Spleen (tissue), 11 donors: ENCODE data around the gene CUL1. TPM values are rescaled to one million over a fixed set of nuclear protein-coding genes. Genes with fewer than 3 reads are reported as not detected.

Experiments used
- DNase-seq: peaks from one replicate; pipeline ENCODE4 v3.0.0-alpha.2; 2020
- H3K27ac ChIP-seq, 8 donors: fragments of 200-600 bp; sonication (generic) in 7 of 8; 1 replicate in 4 of 8; 2 replicates in 4 of 8; pipeline versions ENCODE4 v1.5.0 to v1.8.0; 2016 to 2021; ENCODE audit warnings: inconsistent platforms in 4 of 8, mild to moderate bottlenecking in 4 of 8, moderate library complexity in 1 of 8
- H3K27me3 ChIP-seq, 7 donors: fragments of 200-600 bp; sonication (generic) in 6 of 7; replicated peaks in 1 of 7; 1 replicate in 4 of 7; 2 replicates in 3 of 7; pipeline versions ENCODE4 v1.5.0 to v1.8.0; 2016 to 2021; ENCODE audit warnings: inconsistent platforms in 3 of 7, mild to moderate bottlenecking in 1 of 7
- H3K36me3 ChIP-seq, 6 donors: fragments of 200-600 bp; sonication (generic) in 5 of 6; 1 replicate in 4 of 6; 2 replicates in 2 of 6; pipeline versions ENCODE4 v1.5.0 to v1.8.0; 2016 to 2021; ENCODE audit warnings: inconsistent platforms in 2 of 6
- H3K4me1 ChIP-seq, 6 donors: fragments of 200-600 bp; sonication (generic) in 5 of 6; 1 replicate in 3 of 6; 2 replicates in 3 of 6; pipeline versions ENCODE4 v1.5.0 to v1.8.0; 2016 to 2021; ENCODE audit warnings: inconsistent platforms in 3 of 6
- H3K4me3 ChIP-seq, 8 donors: fragments of 200-600 bp; sonication (generic) in 7 of 8; 1 replicate in 4 of 8; 2 replicates in 4 of 8; pipeline versions ENCODE4 v1.5.0 to v1.8.0; 2016 to 2021; ENCODE audit warnings: inconsistent platforms in 4 of 8, mild to moderate bottlenecking in 4 of 8, moderate library complexity in 2 of 8
- H3K9me3 ChIP-seq, 8 donors: fragments of 200-600 bp; sonication (generic) in 7 of 8; 1 replicate in 4 of 8; 2 replicates in 4 of 8; pipeline versions ENCODE4 v1.5.0 to v1.8.0; 2016 to 2021; ENCODE audit warnings: inconsistent platforms in 4 of 8
- CTCF ChIP-seq, 11 experiments: fragments of 200-600 bp in 7 of 11; fragments of 450-650 bp in 4 of 11; sonication (generic) in 4 of 11; IDR thresholded peaks in 8 of 11; conservative IDR thresholded peaks in 3 of 11; 1 replicate in 7 of 11; 2 replicates in 4 of 11; pipeline versions ENCODE4 v1.4.0 to v1.8.0; 2016 to 2021; ENCODE audit warnings: antibody characterized with exemption in 11 of 11, inconsistent platforms in 4 of 11, mild to moderate bottlenecking in 1 of 11
- POLR2A ChIP-seq, 3 donors: fragments of 450-650 bp; IDR thresholded peaks; one replicate each; pipeline ENCODE4 v1.5.1; 2017; ENCODE audit warnings: antibody characterized with exemption in 3 of 3, mild to moderate bottlenecking in 1 of 3
- POLR2AphosphoS5 ChIP-seq, 3 donors: sonication (generic); formaldehyde crosslinking; IDR thresholded peaks; one replicate each; pipeline ENCODE4 v1.5.1; 2017; ENCODE audit warnings: antibody characterized with exemption in 3 of 3
- WGBS, 5 donors: extraction: QIAGEN DNeasy Blood & Tissue Kit in 3 of 5; methylation state at CpG; one replicate each; pipeline versions ENCODE4 v1.1.5 to v1.1.7; 2013 to 2018; 5-methylcytosine and 5-hydroxymethylcytosine counted together
- intact Hi-C: fragments of 100-400 bp; cut with DNase I; formaldehyde crosslinking; loops from one replicate; pipeline ENCODE4 v1.15.0; 2023; ENCODE audit warnings: low total_unique reads
- polyA plus RNA-seq, 3 donors: library from polyadenylated mRNA; stranded (reverse); fragments of 200-250 nt; gene quantifications; one replicate each; pipeline ENCODE4 v1.2.1, GENCODE V29; 2013
- total RNA-seq, 7 donors: library from RNA; depleted of rRNA in 3 of 7; stranded (reverse); fragments of >200 nt in 3 of 7; fragmentation: NEBNext Ultra II Directional in 4 of 7; extraction: Animal tissue kit (Norgen Biotek cat#: 25700) in 4 of 7; gene quantifications; one replicate each; pipeline versions ENCODE4 v1.1.0 to v1.2.1, GENCODE V29; 2016 to 2021
- donor health status: healthy with polysubstance abuse.
- donor health status: DM: no; HTN: no; CAD: no; lungs with moderate emphysema.
- donor health status: DM: no; HTN: no; CAD: no.
- donor health status: Bipolar disorder and iron deficiency.
- donor health status: healthy.
- donor health status: DM: no; HTN: no; CAD: no.
- donor health status: DM: yes; HTN: yes; CAD: no.

Gene CUL1
- total and polyA plus RNA-seq, 10 donors = 19.8 to 54.6 (median 42.7) TPM

DNA sequence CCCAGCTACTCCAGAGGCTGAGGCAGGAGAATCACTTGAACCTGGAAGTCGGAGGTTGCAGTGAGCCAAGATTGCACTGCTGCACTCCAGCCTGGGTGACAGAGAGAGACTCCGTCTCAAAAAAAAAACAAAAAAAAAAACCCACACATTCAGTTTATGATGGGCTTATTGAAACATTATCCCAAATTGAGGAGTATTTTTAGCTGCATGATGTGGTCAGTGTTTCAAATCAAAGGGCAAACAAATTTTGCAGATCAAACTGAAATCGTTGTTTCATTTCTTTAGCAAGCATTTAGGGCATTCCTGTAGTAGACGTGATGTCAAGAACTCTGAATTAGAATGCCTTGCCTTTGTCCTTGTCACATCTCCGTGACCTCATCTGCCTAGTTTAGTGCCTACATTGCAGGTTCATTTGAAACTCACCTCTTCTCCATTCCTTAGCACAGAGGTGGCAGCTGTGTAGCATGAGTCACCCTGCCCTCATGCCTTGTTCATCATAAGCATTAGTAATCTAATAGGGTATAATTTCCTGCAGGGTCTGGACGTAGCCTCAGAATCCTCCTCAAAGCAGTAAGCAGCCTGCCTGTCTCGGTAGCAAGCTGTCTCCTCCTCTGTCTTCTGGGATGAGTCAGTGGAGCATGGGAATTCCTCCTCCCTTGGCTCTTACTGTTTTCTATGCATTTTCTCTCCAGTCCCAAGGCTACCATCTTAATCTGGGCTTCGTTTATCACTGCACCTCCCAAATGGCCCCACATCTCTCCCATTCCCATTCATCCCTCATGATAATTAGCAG is 73.8 kb downstream of the CUL1 start:
- Histone ChIP-seq H3K4me3 (no peak overlapping the region), H3K27me3 (no peaks in the 10 kb centered on the region), H3K36me3 (peaks cover 0 to 96% (median 39%) of the 10 kb centered on the region in 6 donors), H3K9me3 (no peaks in the 10 kb centered on the region), H3K27ac (peak overlapping the region in 5 of 8 donors; percentile 22 to 63 (median 52)), H3K4me1 (peaks cover 9 to 23% (median 16%) of the 10 kb centered on the region in 6 donors)
- TF ChIP-seq CTCF (IDR thresholded peaks at IDR 0.05 in 8 of 11, conservative IDR thresholded peaks at IDR 0.05 in 3 of 11) (no peak), POLR2AphosphoS5 (IDR thresholded peaks at IDR 0.05) (no peak), POLR2A (IDR thresholded peaks at IDR 0.05) (no peak)
- WGBS, 5 donors = 83 to 91% (median 87%) methylated on average over 8 of the region's 8 CpGs
- no peak for DNase-seq
- intact Hi-C loops = no loop called here

DNA sequence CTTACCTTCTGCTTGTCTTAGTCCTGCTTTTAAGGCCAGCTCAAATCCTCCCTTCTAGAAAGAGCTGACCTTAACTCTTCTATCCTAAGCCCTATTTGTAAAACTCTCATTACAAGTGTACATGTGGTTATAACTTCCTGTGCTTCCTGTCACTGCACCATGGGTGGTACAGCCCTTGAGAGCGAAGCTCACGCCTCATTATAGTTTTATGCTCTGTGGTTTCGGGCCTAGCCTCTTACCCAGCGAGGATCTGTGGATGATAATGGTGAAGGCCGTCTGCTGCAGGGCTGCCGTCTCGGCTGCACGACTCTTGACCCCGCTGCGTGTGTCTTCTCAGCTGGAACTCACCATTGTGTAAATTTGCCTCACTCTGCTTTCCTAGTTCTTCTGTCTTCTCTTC is 74.6 kb downstream of the CUL1 start:
- 17 to 48% (median 27%) methylated on average over 10 of the region's 10 CpGs for WGBS, 5 donors
- Histone ChIP-seq H3K27me3 (no peaks in the 10 kb centered on the region), H3K4me1 (peaks cover 9 to 23% (median 16%) of the 10 kb centered on the region in 6 donors), H3K27ac (peak overlapping the region in 7 of 8 donors; percentile 10 to 63 (median 47)), H3K36me3 (peaks cover 0 to 96% (median 32%) of the 10 kb centered on the region in 6 donors), H3K4me3 (no peak overlapping the region), H3K9me3 (no peaks in the 10 kb centered on the region)
- DNase-seq = no peak
- TF ChIP-seq CTCF (IDR thresholded peaks at IDR 0.05 in 8 of 11, conservative IDR thresholded peaks at IDR 0.05 in 3 of 11) (no peak), POLR2AphosphoS5 (IDR thresholded peaks at IDR 0.05) (peak in 1 of 3 donors; percentile 43)
- intact Hi-C loops = no loop called here

DNA sequence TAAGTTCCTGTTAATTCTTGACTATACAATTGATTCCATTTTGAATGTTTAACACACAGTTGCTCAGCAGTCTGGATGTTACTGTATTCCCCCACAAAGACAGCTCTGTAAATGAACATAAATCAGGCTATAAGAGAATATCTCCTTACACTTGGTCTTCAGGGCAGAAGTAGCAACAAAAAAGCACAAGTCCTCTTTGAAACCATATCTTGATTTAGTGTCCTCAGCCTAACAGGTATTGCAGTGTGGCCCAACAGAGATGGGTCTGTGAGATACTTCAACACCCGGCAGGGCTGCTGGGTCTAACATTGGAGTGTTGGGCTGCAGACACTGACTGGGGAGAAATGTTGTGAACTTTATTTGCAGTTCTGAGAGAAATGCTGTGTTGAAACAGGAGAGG is 75.8 kb downstream of the CUL1 start:
- 83 to 100% (median 93%) methylated on average over 1 of the region's 1 CpG for WGBS, 5 donors
- H3K27ac ChIP-seq = peak overlapping the region in 1 of 8 donors; percentile 63
- no peak for DNase-seq
- peaks cover 0 to 96% (median 27%) of the 10 kb centered on the region in 6 donors for H3K36me3 ChIP-seq
- peaks cover 9 to 23% (median 16%) of the 10 kb centered on the region in 6 donors for H3K4me1 ChIP-seq
- intact Hi-C loops = no loop called here
- TF ChIP-seq POLR2AphosphoS5 (IDR thresholded peaks at IDR 0.05) (no peak), POLR2A (IDR thresholded peaks at IDR 0.05) (no peak)
- H3K4me3 ChIP-seq = no peak overlapping the region
- no peaks in the 10 kb centered on the region for H3K27me3 ChIP-seq
- no peaks in the 10 kb centered on the region for H3K9me3 ChIP-seq

DNA sequence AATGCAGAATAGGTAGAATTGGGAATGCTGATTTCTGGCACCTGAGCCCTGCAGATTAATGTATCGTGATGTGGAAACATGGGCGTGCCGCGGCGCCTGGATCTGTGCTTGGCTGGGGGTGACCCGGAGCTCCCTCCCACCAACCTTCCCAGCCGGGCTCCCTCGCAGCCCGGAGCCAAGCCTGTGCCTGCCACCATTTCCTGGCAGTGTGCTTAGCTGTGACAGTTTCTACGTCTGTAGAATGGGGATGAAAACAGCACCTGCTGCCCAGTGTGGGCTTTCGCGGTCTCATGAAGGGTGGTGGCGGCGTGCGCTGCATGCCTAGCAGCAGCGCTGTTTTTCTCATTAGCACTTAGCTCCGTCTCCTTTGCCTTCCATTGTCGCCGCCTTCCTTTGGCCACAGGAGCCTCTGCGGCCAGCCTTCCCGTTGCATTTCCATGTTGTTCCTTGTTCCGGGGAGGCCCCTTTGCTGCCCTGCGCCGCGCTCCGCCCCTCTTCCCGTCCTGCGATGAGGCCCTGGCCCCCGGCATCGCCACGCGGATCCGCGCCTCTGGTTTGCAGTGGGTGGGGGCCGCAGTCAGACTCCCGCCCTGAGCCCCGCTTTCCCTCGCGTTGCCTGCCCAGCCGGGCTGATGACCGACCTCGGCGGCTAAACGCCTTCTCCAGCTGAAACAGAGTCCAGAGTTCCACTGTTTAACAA is 84.2 kb downstream of the CUL1 start:
- Histone ChIP-seq H3K36me3 (peaks cover 0 to 100% (median 66%) of the 10 kb centered on the region in 6 donors), H3K9me3 (no peaks in the 10 kb centered on the region), H3K27me3 (no peaks in the 10 kb centered on the region), H3K27ac (no peak overlapping the region), H3K4me3 (no peak overlapping the region), H3K4me1 (no peaks in the 10 kb centered on the region)
- TF ChIP-seq POLR2AphosphoS5 (IDR thresholded peaks at IDR 0.05) (peak in 1 of 3 donors; percentile 51), POLR2A (IDR thresholded peaks at IDR 0.05) (no peak), CTCF (IDR thresholded peaks at IDR 0.05 in 8 of 11, conservative IDR thresholded peaks at IDR 0.05 in 3 of 11) (no peak)
- intact Hi-C loops = no loop called here
- WGBS, 5 donors = 91 to 94% (median 91%) methylated on average over 44 of the region's 44 CpGs
- DNase-seq = no peak
